ENCODE measurements around the gene NHLRC2. TPM values are rescaled to one million over a fixed set of nuclear protein-coding genes. Genes with fewer than 3 reads are reported as not detected.

NHLRC2 gene
- total RNA-seq, 1 experiment from 2014 or later, result 56.3 TPM

DNA sequence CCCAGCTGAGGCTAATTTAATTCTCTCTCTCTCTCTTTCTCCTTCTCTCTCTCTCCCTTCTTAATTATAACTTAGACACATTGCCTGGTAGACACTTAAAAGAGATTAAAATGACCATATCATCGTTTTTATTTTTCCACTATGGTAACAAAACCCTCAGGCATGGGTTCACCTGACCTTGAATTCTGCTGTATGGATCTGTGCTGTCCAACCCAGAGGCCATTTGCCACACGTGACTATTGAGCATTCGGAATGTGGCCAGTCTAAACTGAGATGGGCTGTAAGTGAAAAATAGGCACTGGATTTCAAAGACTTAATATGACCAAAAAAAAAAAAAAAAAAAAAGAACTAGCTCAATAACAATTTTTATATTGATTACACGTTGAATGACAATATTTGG lies 93.6 kb downstream of the NHLRC2 start:
- Histone ChIP-seq H3K9me3 (ENCODE audit: control insufficient read depth in 1 of 2, insufficient read depth in 1 of 2, low read depth in 1 of 2, low read length in 2 of 2) (no peaks in the 10 kb centered on the region), H3K4me3 (replicated peaks in 1 of 2; ENCODE audit: low read depth in 1 of 2, low read length in 2 of 2) (peak overlapping the region in 1 of 2 experiments; percentile 6; a peak in 1 of 4 replicates), H3K79me2 (ENCODE audit: insufficient read depth, low read length) (no peaks in the 10 kb centered on the region), H4K20me1 (ENCODE audit: insufficient read depth) (no peaks in the 10 kb centered on the region), H3K4me2 (ENCODE audit: low read length) (peak overlapping the region; percentile 57), H3K9ac (ENCODE audit: low read length) (0 out of 2 replicates have a peak overlapping the region, but pooled peaks have one; percentile 10), H2AFZ (ENCODE audit: low read depth, low read length, poor library complexity, severe bottlenecking) (peak overlapping the region; percentile 84), H3K9me2 (ENCODE audit: insufficient read depth) (no peaks in the 10 kb centered on the region), H3K36me3 (ENCODE audit: control insufficient read depth in 1 of 2, insufficient read depth in 2 of 2, low read length in 2 of 2) (no peaks in the 10 kb centered on the region), H3K27ac (ENCODE audit: low read depth, low read length) (no peak overlapping the region), H3K4me1 (ENCODE audit: control insufficient read depth in 1 of 2, insufficient read depth in 2 of 2, low read length in 2 of 2) (peaks cover 27 to 39% of the 10 kb centered on the region in 2 experiments), H3K27me3 (ENCODE audit: insufficient read depth, low read length) (no peaks in the 10 kb centered on the region)
- ChIA-PET POLR2A (no interaction called here), RAD21 (ENCODE audit: low non-redundant PET in 1 of 2, low total read pairs in 2 of 2, uncharacterized antibody in 2 of 2, unreplicated experiment in 2 of 2) (no interaction called here), CTCF (interaction anchor here (0.6 kb wide), 1 partner anchor 1494 kb away, joined by 3 read pairs; no protein-coding TSS in a partner anchor)
- intact Hi-C loops (cut with micrococcal nuclease), result no loop called here
- ATAC-seq, result no peak
- no TSS peak for BruUV-seq (replicated peaks)
- no peak for DNase-seq (ENCODE audit: low read depth, low spot score)
- peak; percentile 12; the same call in 1 of the 2 replicates for TF ChIP-seq CBX3 (IDR thresholded peaks at IDR 0.05; ENCODE audit: low read depth)
- TF ChIP-seq TCF7L2 (IDR thresholded peaks at IDR 0.05; ENCODE audit: borderline replicate concordance, extremely low read depth, insufficient read depth, insufficient read length), result no peak

DNA sequence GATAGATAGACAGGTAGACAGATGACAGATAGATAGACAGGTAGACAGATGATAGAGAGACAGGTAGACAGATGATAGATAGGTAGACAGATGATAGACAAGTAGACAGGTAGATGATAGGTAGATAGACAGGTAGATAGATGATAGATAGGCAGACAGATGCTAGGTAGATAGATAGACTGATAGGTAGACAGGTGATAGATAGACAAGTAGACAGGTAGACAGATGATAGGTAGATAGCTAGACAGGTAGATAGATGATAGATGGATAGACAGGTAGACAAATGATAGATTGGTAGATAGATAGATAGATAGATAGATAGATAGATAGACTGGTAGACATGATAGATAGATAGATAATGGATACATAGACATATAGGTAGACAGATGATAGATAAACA lies 95.8 kb downstream of the NHLRC2 start:
- ATAC-seq (no peak), DNase-seq (ENCODE audit: low read depth, low spot score) (no peak)
- no peaks in the 10 kb centered on the region for H3K36me3 ChIP-seq (ENCODE audit: control insufficient read depth in 1 of 2, insufficient read depth in 2 of 2, low read length in 2 of 2)
- RAD21 ChIA-PET (ENCODE audit: low non-redundant PET in 1 of 2, low total read pairs in 2 of 2, uncharacterized antibody in 2 of 2, unreplicated experiment in 2 of 2), result interaction anchor here in 1 of 2 experiments (0.7 kb wide), 1 partner anchor 27 kb away, joined by 3 read pairs; no protein-coding TSS in a partner anchor
- peaks cover 19 to 26% of the 10 kb centered on the region in 2 experiments for H3K4me1 ChIP-seq (ENCODE audit: control insufficient read depth in 1 of 2, insufficient read depth in 2 of 2, low read length in 2 of 2)
- H3K4me3 ChIP-seq (replicated peaks in 1 of 2; ENCODE audit: low read depth in 1 of 2, low read length in 2 of 2), result no peak overlapping the region
- H3K27ac ChIP-seq (ENCODE audit: low read depth, low read length), result no peak overlapping the region
- no peaks in the 10 kb centered on the region for H3K79me2 ChIP-seq (ENCODE audit: insufficient read depth, low read length)
- H4K20me1 ChIP-seq (ENCODE audit: insufficient read depth), result no peaks in the 10 kb centered on the region
- no peak overlapping the region for H3K9ac ChIP-seq (ENCODE audit: low read length)
- CTCF ChIA-PET, result no interaction called here
- no peaks in the 10 kb centered on the region for H3K9me2 ChIP-seq (ENCODE audit: insufficient read depth)
- TF ChIP-seq RAD21 (IDR thresholded peaks at IDR 0.05; ENCODE audit: low read depth), result no peak
- no peak for TF ChIP-seq EZH2 (IDR thresholded peaks at IDR 0.05)
- TF ChIP-seq ZFX (IDR thresholded peaks at IDR 0.05), result no peak
- TF ChIP-seq SRF (IDR thresholded peaks at IDR 0.05; ENCODE audit: low read depth), result no peak
- no peak for TF ChIP-seq CBX3 (IDR thresholded peaks at IDR 0.05; ENCODE audit: low read depth)
- TF ChIP-seq POLR2AphosphoS5 (IDR thresholded peaks at IDR 0.05; ENCODE audit: low read depth, low read length), result no peak
- no peak for TF ChIP-seq JUND (IDR thresholded peaks at IDR 0.05)
- TF ChIP-seq SIN3A (IDR thresholded peaks at IDR 0.05; ENCODE audit: low read depth), result no peak
- TF ChIP-seq, protein P1, sequence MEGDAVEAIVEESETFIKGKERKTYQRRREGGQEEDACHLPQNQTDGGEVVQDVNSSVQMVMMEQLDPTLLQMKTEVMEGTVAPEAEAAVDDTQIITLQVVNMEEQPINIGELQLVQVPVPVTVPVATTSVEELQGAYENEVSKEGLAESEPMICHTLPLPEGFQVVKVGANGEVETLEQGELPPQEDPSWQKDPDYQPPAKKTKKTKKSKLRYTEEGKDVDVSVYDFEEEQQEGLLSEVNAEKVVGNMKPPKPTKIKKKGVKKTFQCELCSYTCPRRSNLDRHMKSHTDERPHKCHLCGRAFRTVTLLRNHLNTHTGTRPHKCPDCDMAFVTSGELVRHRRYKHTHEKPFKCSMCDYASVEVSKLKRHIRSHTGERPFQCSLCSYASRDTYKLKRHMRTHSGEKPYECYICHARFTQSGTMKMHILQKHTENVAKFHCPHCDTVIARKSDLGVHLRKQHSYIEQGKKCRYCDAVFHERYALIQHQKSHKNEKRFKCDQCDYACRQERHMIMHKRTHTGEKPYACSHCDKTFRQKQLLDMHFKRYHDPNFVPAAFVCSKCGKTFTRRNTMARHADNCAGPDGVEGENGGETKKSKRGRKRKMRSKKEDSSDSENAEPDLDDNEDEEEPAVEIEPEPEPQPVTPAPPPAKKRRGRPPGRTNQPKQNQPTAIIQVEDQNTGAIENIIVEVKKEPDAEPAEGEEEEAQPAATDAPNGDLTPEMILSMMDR (IDR thresholded peaks at IDR 0.05 in 2 of 3, conservative IDR thresholded peaks at IDR 0.05 in 1 of 3; ENCODE audit: borderline replicate concordance in 1 of 3, insufficient read depth in 1 of 3, low read depth in 2 of 3, low read length in 2 of 3), result no peak
- no peak for TF ChIP-seq CEBPB (IDR thresholded peaks at IDR 0.05; ENCODE audit: low read depth)
- POLR2A ChIA-PET, result no interaction called here
- intact Hi-C loops (cut with micrococcal nuclease), result no loop called here
- H3K9me3 ChIP-seq (ENCODE audit: control insufficient read depth in 1 of 2, insufficient read depth in 1 of 2, low read depth in 1 of 2, low read length in 2 of 2), result no peaks in the 10 kb centered on the region
- BruUV-seq (replicated peaks), result no TSS peak
- H2AFZ ChIP-seq (ENCODE audit: low read depth, low read length, poor library complexity, severe bottlenecking), result no peak overlapping the region
- H3K4me2 ChIP-seq (ENCODE audit: low read length), result no peak overlapping the region
- H3K27me3 ChIP-seq (ENCODE audit: insufficient read depth, low read length), result no peaks in the 10 kb centered on the region

Measured in HCT116 (cell line).